ENCODE results near the gene ADAM19.

DNA sequence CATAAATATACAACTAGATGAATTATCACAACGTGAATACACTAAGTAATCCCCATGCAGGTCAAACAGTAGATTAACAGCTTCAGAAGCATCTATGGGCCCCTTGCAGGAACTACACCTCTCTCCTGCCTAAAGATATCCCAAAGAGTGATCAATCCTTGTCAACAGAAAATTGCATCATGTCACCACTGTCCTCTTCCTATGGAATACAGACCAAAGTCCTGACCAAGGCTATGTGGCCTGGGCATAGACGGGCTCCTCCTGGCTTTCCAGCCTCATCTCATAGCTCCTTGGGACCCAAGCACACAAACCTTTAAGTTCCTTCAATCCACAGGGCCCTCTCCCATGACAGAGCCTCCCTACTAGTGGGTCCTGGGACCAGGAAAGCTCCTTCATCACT is 90.2 kb downstream of the ADAM19 start:
- no peak for TF ChIP-seq EZH2 (IDR thresholded peaks at IDR 0.05; ENCODE audit: borderline replicate concordance, low read depth, low read length, severe bottlenecking)
- TF ChIP-seq, protein P1, sequence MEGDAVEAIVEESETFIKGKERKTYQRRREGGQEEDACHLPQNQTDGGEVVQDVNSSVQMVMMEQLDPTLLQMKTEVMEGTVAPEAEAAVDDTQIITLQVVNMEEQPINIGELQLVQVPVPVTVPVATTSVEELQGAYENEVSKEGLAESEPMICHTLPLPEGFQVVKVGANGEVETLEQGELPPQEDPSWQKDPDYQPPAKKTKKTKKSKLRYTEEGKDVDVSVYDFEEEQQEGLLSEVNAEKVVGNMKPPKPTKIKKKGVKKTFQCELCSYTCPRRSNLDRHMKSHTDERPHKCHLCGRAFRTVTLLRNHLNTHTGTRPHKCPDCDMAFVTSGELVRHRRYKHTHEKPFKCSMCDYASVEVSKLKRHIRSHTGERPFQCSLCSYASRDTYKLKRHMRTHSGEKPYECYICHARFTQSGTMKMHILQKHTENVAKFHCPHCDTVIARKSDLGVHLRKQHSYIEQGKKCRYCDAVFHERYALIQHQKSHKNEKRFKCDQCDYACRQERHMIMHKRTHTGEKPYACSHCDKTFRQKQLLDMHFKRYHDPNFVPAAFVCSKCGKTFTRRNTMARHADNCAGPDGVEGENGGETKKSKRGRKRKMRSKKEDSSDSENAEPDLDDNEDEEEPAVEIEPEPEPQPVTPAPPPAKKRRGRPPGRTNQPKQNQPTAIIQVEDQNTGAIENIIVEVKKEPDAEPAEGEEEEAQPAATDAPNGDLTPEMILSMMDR (IDR thresholded peaks at IDR 0.05; ENCODE audit: borderline replicate concordance, extremely low read depth, low read length, poor library complexity, severe bottlenecking), result no peak

All from DND-41 (cell line).